ENCODE results near the gene VAV2. TPM values are rescaled to one million over a fixed set of nuclear protein-coding genes. Genes with fewer than 3 reads are reported as not detected.
"Not testable (repeated sequence)": the region's sequence is repeated elsewhere in the genome, so short reads cannot be mapped to it uniquely, and the experiment has no call there.

VAV2 gene
- total RNA-seq, 1 donor from 2014 or later = 12.7 TPM

DNA sequence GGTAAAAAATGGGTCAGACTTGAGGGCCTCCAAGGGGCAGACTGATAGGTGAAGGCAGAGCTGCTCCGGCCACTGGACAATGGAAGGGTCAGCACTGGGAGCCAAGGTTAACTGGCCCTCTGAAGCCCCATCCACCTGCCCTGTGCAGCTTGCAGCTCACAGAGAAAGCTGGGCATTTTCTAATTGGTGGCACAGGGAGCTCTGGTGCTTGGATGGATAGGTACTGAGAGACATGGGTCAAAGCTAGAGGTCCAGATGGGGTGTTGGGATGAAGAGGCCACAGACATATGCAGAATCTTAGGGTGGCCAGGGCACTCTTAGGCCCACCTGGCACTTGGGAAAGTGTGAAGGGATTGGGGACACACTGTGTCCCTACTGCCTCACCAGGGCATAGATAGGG lies 224.5 kb downstream of the VAV2 start:
- TF ChIP-seq, protein P1, sequence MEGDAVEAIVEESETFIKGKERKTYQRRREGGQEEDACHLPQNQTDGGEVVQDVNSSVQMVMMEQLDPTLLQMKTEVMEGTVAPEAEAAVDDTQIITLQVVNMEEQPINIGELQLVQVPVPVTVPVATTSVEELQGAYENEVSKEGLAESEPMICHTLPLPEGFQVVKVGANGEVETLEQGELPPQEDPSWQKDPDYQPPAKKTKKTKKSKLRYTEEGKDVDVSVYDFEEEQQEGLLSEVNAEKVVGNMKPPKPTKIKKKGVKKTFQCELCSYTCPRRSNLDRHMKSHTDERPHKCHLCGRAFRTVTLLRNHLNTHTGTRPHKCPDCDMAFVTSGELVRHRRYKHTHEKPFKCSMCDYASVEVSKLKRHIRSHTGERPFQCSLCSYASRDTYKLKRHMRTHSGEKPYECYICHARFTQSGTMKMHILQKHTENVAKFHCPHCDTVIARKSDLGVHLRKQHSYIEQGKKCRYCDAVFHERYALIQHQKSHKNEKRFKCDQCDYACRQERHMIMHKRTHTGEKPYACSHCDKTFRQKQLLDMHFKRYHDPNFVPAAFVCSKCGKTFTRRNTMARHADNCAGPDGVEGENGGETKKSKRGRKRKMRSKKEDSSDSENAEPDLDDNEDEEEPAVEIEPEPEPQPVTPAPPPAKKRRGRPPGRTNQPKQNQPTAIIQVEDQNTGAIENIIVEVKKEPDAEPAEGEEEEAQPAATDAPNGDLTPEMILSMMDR (IDR thresholded peaks at IDR 0.05) = no peak
- Histone ChIP-seq H3K27ac (no peak overlapping the region), H3K27me3 (no peaks in the 10 kb centered on the region), H3K4me1 (no peaks in the 10 kb centered on the region), H3K36me3 (peaks cover 21 to 59% of the 10 kb centered on the region in 2 donors), H3K4me3 (no peak overlapping the region), H3K9me3 (peaks cover 0 to 6% of the 10 kb centered on the region in 2 donors)
- DNase-seq (ENCODE audit: low spot score in 2 of 2) = no peak
- intact Hi-C loops (cut with DNase I) = no loop called here

DNA sequence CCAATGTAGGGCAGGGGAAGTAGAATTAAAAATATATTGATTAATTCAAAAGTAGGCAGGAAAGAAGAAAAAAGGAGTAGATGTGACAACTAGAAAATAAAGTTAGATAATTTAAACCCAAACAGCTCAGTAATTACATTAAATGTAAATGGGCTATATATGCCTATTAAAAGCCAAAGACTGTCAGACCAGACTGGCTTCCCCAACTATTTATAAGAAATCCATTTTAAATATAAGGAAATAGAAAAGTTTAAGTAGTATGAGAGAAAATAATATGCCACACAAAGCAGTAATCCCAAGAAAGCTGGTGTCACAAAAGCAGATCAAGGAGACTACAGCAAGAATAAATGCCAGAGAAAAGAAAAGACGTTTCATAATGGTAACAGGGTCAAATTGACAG lies 225.1 kb downstream of the VAV2 start:
- no peak overlapping the region for H3K27ac ChIP-seq
- no peaks in the 10 kb centered on the region for H3K27me3 ChIP-seq
- peaks cover 0 to 6% of the 10 kb centered on the region in 2 donors for H3K9me3 ChIP-seq
- TF ChIP-seq, protein P1 (IDR thresholded peaks at IDR 0.05) = no peak
- intact Hi-C loops (cut with DNase I) = no loop called here
- peaks cover 21 to 53% of the 10 kb centered on the region in 2 donors for H3K36me3 ChIP-seq
- H3K4me1 ChIP-seq = no peaks in the 10 kb centered on the region
- no peak overlapping the region for H3K4me3 ChIP-seq
- DNase-seq (ENCODE audit: low spot score in 2 of 2) = no peak

DNA sequence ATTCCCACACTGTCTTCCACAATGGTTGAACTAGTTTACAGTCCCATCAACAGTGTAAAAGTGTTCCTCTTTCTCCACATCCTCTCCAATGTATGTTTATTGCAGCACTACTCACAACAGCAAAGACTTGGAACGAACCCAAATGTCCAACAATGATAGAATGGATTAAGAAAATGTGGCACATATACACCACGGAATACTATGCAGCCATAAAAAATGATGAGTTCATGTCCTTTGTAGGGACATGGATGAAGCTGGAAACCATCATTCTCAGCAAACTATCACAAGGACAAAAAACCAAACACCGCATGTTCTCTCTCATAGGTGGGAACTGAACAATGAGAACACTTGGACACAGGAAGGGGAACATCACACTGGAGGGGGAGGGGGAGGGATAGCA lies 225.9 kb downstream of the VAV2 start:
- H3K9me3 ChIP-seq; H3K4me1 ChIP-seq; H3K27me3 ChIP-seq; H3K27ac ChIP-seq; intact Hi-C loops (cut with DNase I); H3K4me3 ChIP-seq; DNase-seq (ENCODE audit: low spot score in 2 of 2): not testable (repeated sequence)
- peaks cover 21 to 53% of the 10 kb centered on the region in 2 donors for H3K36me3 ChIP-seq

DNA sequence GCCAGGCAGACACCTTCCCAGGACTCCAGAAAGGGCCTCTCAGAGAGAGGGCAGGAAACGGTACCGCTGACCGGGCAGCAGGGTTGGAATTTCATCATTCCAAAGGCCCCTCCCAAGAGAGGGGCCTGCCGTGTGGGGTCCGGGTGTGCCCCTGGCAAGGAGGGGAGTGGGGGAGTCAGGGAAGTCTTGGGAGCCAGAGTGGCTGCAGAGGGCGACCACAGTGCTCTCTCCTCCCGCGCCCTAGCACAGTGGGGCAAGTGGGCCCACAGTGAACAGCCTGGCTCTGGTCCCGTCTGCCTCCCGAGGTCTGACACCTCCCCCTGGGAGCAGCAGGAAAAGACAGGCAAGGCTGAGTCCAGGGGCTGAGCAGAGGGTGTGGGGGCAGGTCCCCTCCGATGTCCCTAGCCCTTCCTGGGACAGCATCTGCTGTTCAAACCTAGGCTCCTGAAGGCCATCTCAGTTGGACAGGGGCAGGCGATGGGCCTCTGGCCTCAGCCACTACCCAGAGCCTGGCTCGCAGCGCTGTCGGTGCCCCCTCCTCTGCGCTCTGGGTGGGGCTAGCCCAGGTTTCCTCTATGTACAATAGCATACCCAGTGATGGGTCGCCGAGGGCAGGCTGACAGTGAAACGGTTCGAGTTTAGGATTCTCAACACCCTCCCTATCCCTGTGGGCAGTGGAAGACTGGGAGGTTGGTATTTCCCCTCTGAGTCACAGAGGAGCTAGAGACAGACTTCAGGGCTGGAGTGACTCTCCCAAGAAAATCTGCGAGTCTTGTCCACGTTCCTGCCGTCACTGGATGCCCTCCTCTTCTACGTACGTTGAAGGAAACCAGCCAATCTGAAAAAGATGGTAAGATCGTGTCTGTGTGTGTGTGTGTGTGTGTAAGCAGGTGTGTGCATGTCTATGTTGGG lies 228.6 kb downstream of the VAV2 start:
- Histone ChIP-seq H3K9me3 (peaks cover 0 to 6% of the 10 kb centered on the region in 2 donors), H3K4me1 (no peaks in the 10 kb centered on the region), H3K4me3 (no peak overlapping the region), H3K27me3 (no peaks in the 10 kb centered on the region), H3K27ac (no peak overlapping the region), H3K36me3 (peaks cover 21 to 31% of the 10 kb centered on the region in 2 donors)
- intact Hi-C loops (cut with DNase I) = no loop called here
- TF ChIP-seq, protein P1 (IDR thresholded peaks at IDR 0.05) = no peak
- DNase-seq (ENCODE audit: low spot score in 2 of 2) = no peak

DNA sequence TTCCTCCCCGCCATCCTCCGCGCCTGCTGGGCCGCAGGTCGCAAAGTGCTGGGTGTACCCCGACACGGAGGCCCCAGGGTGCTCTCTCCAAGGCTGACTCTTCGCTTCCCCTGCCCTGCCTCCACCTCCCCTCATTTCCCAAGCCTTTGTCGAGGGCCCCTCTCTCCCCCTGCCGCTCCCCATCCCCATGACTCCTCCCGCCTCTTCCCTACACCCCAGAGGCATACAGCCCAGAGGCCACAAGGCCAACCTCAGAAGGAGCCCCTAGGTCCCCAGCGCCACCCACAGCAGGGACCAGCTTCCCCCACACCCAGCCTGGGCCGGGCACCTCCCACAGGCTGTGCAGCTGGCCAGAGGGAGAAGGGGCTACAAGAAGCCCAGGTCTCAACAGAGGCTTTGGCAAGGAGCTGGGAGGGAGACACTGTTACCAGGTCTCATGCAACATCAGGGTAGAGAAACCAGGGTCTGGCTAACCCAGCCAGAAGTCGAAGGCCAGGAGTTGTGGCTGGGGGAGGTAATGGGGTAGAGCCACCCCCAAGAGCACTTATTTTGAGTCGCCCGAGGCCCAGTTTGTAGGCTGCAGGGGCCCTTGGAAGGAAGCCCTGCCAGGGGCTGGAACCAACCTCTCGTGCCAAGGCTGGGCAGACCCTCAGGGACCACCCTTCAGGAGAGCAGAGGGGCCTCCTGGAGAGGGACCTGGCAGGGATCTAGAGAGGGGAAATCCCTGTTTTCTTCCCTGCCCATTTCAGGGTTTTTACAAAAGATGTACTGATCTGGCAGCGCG lies 229.4 kb downstream of the VAV2 start:
- H3K36me3 ChIP-seq = peaks cover 13 to 23% of the 10 kb centered on the region in 2 donors
- H3K4me1 ChIP-seq = no peaks in the 10 kb centered on the region
- DNase-seq (ENCODE audit: low spot score in 2 of 2) = peak in 1 of 2 donors; percentile 52
- H3K27me3 ChIP-seq = no peaks in the 10 kb centered on the region
- TF ChIP-seq, protein P1 (IDR thresholded peaks at IDR 0.05) = no peak
- H3K27ac ChIP-seq = no peak overlapping the region
- intact Hi-C loops (cut with DNase I) = no loop called here
- H3K9me3 ChIP-seq = peaks cover 0 to 6% of the 10 kb centered on the region in 2 donors
- no peak overlapping the region for H3K4me3 ChIP-seq
